Lower leg skin (tissue), 3 donors: ENCODE data around the gene TAF3.

Experiments used
- POLR2A ChIP-seq, 2 donors: fragments of 450-650 bp; IDR thresholded peaks; one replicate each; pipeline ENCODE4 v1.6.1; 2016 to 2017; ENCODE audit warnings: antibody characterized with exemption in 2 of 2, mild to moderate bottlenecking in 1 of 2, moderate library complexity in 1 of 2
- TF ChIP-seq, protein P1 (sequence below), 3 donors: fragments of 450-650 bp; IDR thresholded peaks; one replicate each; pipeline ENCODE4 v1.5.1; 2016; ENCODE audit warnings: antibody characterized with exemption in 3 of 3, mild to moderate bottlenecking in 3 of 3, moderate library complexity in 2 of 3

DNA sequence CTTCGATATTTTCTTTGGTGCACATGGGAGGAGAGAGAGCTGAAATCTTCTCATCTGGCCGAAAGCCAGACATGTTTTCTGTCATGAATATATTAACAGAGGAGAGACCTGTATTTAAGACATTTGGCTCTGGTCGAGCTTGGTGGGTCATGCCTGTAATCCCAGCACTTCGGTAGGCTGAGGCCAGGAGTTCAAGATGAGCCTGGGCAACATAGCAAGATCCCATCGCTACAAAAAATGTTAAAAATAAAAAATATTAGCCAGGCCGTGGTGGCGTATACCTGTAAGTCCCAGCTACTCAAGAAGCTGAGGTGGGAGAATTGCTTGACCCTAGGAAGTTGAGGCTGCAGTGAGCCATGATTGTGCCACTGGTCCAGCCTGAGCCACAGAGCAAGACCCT lies 214.3 kb downstream of the TAF3 start:
- TF ChIP-seq, protein P1, sequence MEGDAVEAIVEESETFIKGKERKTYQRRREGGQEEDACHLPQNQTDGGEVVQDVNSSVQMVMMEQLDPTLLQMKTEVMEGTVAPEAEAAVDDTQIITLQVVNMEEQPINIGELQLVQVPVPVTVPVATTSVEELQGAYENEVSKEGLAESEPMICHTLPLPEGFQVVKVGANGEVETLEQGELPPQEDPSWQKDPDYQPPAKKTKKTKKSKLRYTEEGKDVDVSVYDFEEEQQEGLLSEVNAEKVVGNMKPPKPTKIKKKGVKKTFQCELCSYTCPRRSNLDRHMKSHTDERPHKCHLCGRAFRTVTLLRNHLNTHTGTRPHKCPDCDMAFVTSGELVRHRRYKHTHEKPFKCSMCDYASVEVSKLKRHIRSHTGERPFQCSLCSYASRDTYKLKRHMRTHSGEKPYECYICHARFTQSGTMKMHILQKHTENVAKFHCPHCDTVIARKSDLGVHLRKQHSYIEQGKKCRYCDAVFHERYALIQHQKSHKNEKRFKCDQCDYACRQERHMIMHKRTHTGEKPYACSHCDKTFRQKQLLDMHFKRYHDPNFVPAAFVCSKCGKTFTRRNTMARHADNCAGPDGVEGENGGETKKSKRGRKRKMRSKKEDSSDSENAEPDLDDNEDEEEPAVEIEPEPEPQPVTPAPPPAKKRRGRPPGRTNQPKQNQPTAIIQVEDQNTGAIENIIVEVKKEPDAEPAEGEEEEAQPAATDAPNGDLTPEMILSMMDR (IDR thresholded peaks at IDR 0.05) = no peak
- TF ChIP-seq POLR2A (IDR thresholded peaks at IDR 0.05) = no peak
